ENCODE data around the gene CD38.
"Not testable (repeated sequence)": the region's sequence is repeated elsewhere in the genome, so short reads cannot be mapped to it uniquely, and the experiment has no call there.

The CD38 gene

DNA sequence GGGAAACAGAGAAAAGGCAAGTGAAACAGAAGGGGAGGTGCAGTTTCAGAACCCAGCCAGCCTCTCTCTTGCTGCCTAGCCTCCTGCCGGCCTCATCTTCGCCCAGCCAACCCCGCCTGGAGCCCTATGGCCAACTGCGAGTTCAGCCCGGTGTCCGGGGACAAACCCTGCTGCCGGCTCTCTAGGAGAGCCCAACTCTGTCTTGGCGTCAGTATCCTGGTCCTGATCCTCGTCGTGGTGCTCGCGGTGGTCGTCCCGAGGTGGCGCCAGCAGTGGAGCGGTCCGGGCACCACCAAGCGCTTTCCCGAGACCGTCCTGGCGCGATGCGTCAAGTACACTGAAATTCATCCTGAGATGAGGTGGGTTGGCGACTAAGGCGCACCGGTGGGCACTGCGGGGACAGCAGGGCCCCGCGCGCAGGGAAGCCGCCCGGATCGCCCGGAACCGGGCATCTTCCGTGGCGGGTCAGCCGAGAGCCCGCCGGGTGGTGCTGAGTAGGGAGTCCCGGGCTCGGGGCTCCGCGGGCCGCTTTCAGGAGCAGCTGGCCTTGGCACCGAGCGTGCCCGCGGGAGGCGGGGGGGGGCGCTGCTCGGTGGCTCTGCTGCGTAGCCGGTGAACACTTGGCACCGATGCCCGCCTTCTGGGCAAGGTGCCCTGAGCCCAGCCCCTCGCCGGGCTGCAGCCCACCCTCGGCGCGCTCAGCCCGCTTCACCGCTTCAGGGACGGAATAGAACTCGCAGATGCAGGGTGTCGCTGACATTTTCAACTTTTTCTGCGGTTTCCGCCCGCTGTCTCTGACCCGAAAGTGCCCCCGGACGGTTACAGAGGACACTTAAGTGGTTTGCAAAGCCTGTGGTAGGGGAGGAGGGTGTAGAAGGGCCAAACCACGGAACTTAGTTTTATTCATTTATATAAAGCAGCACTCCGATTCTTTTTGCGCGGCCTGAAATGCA lies at the start of gene CD38:
CD38 (plus strand) TSS at position 40 of the 953 bp plus-strand sequence; CDS start at position 127, 87 bp downstream.
- DNase-seq = peak in 47 of 56 donors; percentile 7 to 68 (median 35)

GRCh38 chr4:15729910-15730533 lies 48.1 kb upstream of the CD38 start:
- DNase-seq = peak in 4 of 56 donors; percentile 2 to 25 (median 12)

DNA sequence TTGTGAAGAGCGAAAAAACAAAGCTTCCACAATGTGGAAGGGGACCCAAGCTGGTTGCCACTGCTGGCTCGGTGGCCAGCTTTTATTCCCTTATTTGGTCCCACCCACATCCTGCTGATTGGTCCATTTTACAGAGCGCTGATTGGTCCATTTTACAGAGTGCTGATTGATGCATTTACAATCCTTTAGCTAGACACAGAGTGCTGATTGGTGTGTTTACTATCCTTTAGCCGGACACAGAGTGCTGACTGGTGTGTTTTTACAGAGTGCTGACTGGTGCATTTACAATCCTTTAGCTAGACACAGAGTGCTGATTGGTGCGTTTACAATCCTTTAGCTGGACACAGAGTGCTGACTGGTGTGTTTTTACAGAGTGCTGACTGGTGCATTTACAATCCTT lies 45.1 kb upstream of the CD38 start:
- not testable (repeated sequence) for DNase-seq

DNA sequence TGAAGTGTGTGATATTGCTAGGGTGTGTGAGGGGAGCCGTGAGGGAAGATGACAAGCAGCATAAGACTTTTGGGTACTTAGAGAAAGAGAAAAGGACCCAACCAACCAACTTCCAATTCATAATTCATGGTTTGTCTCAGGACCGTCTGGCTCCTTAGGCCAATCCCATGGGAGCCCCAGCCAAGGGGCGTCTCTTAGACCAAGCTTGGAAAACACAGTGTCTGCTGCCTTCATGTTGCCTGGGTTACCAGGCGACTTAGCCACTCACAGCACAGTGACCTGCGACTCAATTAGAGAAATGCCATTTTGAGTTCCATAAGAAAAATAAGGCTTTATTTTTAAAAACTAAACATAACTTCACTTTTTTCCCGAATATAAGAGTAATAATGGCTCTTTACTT lies 42.6 kb upstream of the CD38 start:
- DNase-seq = peak in 13 of 56 donors; percentile 2 to 63 (median 5)

DNA sequence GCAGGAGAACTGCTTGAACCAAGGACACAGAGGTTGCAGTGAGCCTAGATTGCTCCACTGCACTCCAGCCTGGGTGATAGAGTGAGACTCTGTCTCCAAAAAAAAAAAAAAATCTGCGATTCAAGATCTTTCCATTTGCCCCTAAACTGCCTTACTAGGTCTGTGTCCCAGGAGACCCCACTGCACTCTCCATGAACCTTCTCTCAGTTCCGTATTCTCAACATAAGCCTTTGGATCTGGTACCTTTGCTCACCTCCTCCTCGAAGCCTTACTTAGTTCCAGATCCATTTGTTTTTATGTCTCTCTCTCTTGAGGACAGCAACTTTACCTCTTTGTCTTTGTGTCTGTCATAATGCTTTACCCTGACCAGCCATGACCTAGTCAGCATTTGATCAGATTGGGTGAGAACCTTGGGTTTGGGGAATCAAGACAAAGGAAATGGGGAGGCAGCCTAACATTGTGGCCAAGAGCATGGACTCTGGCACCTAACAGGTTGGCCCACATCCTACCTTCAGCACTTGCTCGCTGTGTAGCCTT lies 41.5 kb upstream of the CD38 start:
- no peak for DNase-seq

DNA sequence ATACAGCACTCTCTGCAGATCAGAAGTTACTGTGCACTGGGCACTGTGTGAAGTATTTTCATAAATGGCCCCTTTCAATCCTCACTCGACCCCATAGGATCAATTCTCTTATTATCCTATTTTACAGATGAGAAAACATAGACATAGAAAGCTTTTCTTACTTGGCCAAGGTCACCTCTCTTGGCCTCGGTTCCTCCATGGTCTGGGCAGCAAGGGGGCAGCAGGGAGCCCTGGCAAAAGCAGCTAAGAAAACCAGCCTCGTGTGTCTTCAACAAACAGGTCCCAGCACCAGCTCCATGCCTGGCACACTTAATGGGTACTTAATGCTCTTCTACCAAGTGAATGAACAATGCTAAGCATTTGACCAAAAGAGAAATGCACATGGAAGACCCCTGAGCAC lies 40.9 kb upstream of the CD38 start:
- peak in 5 of 56 donors; percentile 1 to 9 (median 1) for DNase-seq

DNA sequence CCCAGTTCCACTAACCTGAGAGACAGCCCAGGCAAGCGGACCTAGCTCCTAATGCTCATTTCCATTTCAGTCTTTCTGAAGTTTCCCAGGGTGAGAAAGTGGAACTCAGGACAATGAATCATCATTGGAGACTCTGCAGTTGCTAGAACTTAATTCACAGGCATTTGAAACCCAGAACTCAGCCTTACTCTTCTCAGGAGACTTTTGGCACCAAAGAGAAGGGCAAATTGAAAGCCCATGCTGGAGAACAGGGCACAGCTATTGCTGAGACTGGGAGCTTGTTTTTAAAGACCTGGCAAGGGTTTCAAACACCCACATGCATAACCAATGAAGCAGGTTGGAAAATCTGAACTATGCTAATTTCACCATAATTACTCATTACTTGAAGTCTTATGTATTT lies 39.3 kb upstream of the CD38 start:
- peak in 12 of 56 donors; percentile 2 to 41 (median 10) for DNase-seq

- no peak for DNase-seq
Observed at GRCh38 chr4:15740764-15741404, 37.2 kb upstream of the CD38 start.

GRCh38 chr4:15742083-15742582 lies 36.0 kb upstream of the CD38 start:
- no peak for DNase-seq

DNA sequence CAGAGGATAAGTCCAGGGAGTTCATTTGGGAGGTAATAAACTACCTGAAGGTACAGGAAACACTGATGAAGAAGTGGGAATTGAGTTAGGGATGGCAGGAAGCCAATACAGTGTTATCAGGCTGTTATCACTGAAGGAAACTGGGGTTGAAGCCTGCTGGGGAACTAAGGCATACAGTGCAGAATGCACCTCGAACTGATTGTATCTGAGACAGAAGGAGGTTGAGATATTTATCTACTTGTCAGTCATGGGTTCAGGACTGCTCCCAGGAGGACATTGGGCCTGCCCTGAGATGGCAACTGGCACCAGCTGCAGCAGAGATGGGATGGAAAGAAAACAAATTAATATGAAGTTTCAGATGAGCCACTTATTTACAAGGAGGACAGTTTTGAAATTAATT lies 35.5 kb upstream of the CD38 start:
- no peak for DNase-seq

DNA sequence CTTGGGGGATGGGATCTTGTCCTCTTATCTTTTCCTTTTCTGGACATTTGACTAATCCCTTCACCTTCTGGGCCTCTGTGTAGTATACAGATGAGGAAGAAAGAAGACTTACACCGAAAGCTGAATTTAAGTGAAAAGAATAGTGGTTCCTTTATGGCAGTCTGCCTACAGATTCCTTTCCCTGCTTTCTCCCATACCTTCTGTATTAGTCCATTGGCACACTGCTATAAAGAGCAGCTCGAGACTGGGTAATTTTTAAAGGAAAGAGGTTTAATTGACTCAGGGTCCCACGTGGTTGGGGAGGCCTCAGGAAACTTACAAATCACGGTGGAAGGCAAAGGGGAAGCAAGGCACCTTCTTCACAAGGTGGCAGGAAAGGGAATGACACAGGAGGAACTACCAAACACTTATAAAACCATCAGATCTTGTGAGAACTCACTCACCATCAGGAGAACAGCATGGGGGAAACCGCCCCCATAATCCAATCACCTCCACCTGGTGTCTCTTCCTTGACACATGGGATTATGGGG lies 34.0 kb upstream of the CD38 start:
- DNase-seq = no peak

DNA sequence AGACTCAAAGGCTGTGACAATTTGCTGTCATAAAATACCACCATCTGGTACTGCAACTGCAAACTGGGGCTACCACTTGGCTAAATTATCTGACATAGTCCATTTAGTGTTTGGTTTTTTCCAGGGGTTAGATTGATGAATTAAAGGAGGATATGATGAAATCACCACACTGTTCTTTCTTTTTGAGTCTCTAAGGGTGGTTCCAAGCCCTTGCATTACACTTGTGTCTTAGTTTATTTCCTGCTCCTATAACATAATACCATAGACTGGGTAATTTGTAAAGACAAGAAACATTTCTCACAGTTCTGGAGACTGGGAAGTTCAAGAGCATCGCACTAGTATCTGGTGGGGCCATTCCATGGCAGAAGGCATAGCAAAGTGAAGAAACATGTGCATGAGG lies 32.0 kb upstream of the CD38 start:
- no peak for DNase-seq

GRCh38 chr4:15749001-15749400 lies 29.1 kb upstream of the CD38 start:
- DNase-seq = no peak

DNA sequence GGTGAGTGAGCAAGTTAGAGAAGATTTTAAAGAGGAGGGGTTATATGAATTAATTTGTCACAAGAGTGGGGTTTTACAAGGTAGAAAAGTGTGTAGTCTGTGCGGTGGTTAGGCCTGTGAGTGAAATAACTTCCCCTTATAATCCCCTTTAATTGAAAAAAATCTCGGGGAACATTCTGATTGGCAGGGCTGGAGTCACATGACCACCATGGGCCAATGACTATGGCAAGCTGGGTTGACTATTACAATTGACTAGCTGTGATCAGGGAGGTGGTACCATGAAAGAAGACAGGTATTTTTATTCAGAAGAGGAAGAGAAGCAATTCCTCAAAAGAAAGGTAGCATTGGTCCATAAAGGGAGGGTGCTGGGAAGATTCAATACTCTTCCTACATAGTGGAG lies 27.0 kb upstream of the CD38 start:
- DNase-seq = no peak

DNA sequence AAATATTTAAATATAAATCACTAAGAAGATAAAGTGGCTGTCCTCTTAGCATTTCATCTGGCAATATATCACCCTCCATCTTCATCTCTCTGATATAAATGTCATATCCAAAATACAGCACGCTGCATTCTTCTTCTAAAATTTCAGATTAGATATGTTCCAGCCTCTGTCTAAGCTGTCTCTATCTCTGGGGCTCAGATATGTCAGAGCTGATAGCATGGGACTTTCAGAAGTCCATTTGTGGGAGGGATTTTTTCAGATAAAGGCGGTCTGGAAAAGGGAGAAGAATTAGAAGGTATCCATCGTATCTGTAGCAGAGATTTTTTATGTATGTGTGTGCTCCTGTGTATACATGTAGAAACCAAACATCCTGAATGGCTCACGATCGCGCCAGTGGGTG lies 25.0 kb upstream of the CD38 start:
- no peak for DNase-seq

DNA sequence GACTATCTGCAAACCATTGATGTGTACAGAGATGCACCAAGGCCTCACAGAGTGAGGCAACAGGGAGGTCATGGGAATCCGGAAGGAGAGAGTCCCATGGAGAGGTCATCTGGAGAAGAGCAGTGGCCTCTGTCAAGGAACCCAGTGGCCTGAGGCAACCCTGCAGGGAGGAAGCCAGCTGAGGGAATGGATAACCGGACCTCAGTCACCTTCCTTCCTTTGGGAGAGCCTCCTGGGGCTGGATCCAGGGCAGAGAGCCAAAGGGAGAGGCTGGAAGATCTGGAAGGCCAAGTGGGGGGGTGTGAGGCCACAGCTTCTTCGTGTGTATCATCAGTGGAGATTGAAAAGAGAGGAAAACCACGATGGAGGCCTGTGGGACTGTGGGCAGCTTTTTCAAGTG lies 24.3 kb upstream of the CD38 start:
- no peak for DNase-seq

GRCh38 chr4:15754323-15754722 lies 23.8 kb upstream of the CD38 start:
- no peak for DNase-seq

DNA sequence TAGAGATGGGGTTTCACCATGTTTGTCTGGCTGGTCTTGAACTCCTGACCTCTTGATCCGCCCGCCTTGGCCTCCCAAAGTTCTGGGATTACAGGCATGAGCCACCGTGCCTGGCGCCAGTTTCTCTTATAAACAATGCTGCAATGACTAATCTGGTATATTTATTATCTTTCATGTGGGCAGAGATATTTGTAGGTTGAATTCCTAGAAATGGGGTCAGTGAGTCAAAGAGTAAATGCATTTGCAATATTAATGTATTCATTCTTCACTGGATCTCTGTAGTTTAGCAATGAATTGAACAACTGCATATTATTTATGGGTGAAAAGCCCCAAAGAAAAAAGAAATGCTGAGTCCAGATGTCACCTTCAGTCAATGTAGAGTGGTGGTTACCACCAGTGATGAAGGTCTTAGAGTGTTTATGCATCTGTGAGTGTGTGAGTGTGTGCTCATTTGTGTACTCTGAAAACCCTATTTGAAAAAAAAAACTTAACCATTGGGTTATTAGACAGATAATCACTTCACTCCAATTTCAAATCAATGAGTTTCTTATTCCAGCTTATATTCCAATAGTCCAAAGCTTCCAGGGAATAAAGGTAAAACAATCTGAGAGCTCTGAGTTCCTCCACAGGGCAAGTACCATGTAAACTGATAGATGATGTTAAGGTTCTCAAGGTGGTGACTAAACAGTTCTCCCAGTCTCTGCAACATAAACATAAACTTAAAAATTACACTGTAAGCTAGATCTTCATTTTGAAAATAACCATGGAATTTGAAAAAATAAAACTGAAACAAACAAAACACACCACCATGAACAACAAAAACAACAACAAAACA lies 22.6 kb upstream of the CD38 start:
- DNase-seq = no peak

GRCh38 chr4:15756361-15756861 lies 21.7 kb upstream of the CD38 start:
- DNase-seq = no peak

DNA sequence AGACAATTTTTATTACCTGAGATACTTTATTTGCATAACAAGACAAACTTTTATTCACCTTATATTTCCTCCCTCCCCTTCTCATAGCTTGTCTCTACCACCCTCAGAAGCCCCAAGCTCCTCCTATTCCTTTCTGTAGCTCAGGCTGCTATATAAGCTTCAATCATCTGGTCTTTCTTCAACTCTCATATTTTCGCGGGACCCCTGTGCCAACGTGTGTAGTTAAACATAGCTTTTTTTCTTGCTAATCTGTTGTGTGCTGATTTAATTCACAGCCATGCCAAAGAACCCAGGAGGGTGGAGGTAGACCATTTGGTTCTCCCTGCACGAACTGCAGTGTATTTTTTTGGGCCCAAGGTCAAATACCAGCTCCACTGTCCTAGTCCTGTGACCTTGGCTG lies 21.1 kb upstream of the CD38 start:
- DNase-seq = no peak

All from nucleus accumbens (tissue), 56 donors.